Brain microvascular endothelial cell (primary cell): Measurements from ENCODE around the gene TMIGD2.
"Not testable (repeated sequence)": the region's sequence is repeated elsewhere in the genome, so short reads cannot be mapped to it uniquely, and the experiment has no call there.

Experiments used
- DNase-seq: peaks from one replicate; pipeline ENCODE4 v3.0.0-alpha.2; 2020
- H3K27ac ChIP-seq: fragments of 250-450 bp; sonication (Bioruptor Pico); 2 replicates; pipeline ENCODE4 v1.5.1; 2020; ENCODE audit warnings: mild to moderate bottlenecking, moderate library complexity
- H3K27me3 ChIP-seq: fragments of 250-450 bp; sonication (Bioruptor Pico); replicated peaks from 2 replicates; pipeline ENCODE4 v1.5.1; 2020; ENCODE audit warnings: mild to moderate bottlenecking
- H3K36me3 ChIP-seq: fragments of 250-450 bp; sonication (Bioruptor Pico); replicated peaks from 2 replicates; pipeline ENCODE4 v1.5.1; 2020; ENCODE audit warnings: mild to moderate bottlenecking
- H3K4me3 ChIP-seq: 2 replicates; pipeline ENCODE4 v1.5.1; 2011; ENCODE audit warnings: low read depth, mild to moderate bottlenecking, control low read depth, low read length, moderate library complexity
- CTCF ChIP-seq: IDR thresholded peaks from 2 replicates; pipeline ENCODE4 v1.5.1; 2011; ENCODE audit warnings: low read depth, mild to moderate bottlenecking, moderate library complexity, low read length, control low read depth, inconsistent platforms; ENCODE audit errors: missing control alignments
- in situ Hi-C: cut with HindIII; loops from 2 replicates; pipeline ENCODE4 v1.10.0; 2017; ENCODE audit warnings: low sequenced_read_pairs, low pct_ligation_motif_present

The TMIGD2 gene

GRCh38 chr19:4279267-4279529 is 23.0 kb downstream of the TMIGD2 start:
- no peak for TF ChIP-seq CTCF
- Histone ChIP-seq H3K36me3 (no peaks in the 10 kb centered on the region), H3K4me3 (no peak overlapping the region), H3K27me3 (peaks cover 38% of the 10 kb centered on the region), H3K27ac (no peak overlapping the region)
- in situ Hi-C loops, result no loop called here
- DNase-seq, result no peak

- in situ Hi-C loops, result no loop called here
- Histone ChIP-seq H3K4me3 (no peak within 1 kb of the TSS), H3K27me3 (peaks cover 38% of the 10 kb centered on the region), H3K27ac (no peak within 1 kb of the TSS), H3K36me3 (no peaks in the 10 kb centered on the region)
- TF ChIP-seq CTCF, result no peak
- no peak for DNase-seq
Measured at GRCh38 chr19:4278419-4279266, 23.5 kb downstream of the TMIGD2 start, which contains the start of gene SHD. TSS of gene SHD (plus strand) at chr19:4279266. CDS start at chr19:4280064, 798 bp downstream.

- TF ChIP-seq CTCF, result no peak
- no peak overlapping the region for H3K27ac ChIP-seq
- peaks cover 37% of the 10 kb centered on the region for H3K27me3 ChIP-seq
- DNase-seq, result no peak
- no peaks in the 10 kb centered on the region for H3K36me3 ChIP-seq
- in situ Hi-C loops, result no loop called here
- H3K4me3 ChIP-seq, result no peak overlapping the region
Measured at GRCh38 chr19:4278010-4278409, 24.2 kb downstream of the TMIGD2 start.

- peaks cover 33% of the 10 kb centered on the region for H3K27me3 ChIP-seq
- no peak overlapping the region for H3K4me3 ChIP-seq
- no peak overlapping the region for H3K27ac ChIP-seq
- DNase-seq, result no peak
- H3K36me3 ChIP-seq, result no peaks in the 10 kb centered on the region
- in situ Hi-C loops, result no loop called here
- TF ChIP-seq CTCF, result no peak
Measured at GRCh38 chr19:4277191-4277696, 24.9 kb downstream of the TMIGD2 start.

- not testable (repeated sequence) for DNase-seq, H3K27ac ChIP-seq
Measured at GRCh38 chr19:4274321-4274686, 27.9 kb downstream of the TMIGD2 start.

GRCh38 chr19:4272894-4273293 is 29.3 kb downstream of the TMIGD2 start:
- no peak for TF ChIP-seq CTCF
- in situ Hi-C loops, result no loop called here

More at GRCh38 chr19:4274321-4274686, 27.9 kb downstream of the TMIGD2 start:
- H3K36me3 ChIP-seq, H3K4me3 ChIP-seq, in situ Hi-C loops: not testable (repeated sequence)
- H3K27me3 ChIP-seq, result peaks cover 12% of the 10 kb centered on the region

More at GRCh38 chr19:4272894-4273293, 29.3 kb downstream of the TMIGD2 start:
- Histone ChIP-seq H3K36me3 (peaks cover 11% of the 10 kb centered on the region), H3K4me3 (no peak overlapping the region), H3K27me3 (peaks cover 3% of the 10 kb centered on the region), H3K27ac (no peak overlapping the region)
- no peak for DNase-seq
